Measurements from ENCODE around the gene HMCN2.

GRCh38 chr9:130352586-130353285, 87.2 kb downstream of the HMCN2 start:
- TF ChIP-seq CTCF (IDR thresholded peaks at IDR 0.05) (no peak), POLR2A (IDR thresholded peaks at IDR 0.05) (no peak), EP300 (IDR thresholded peaks at IDR 0.05) (no peak), POLR2AphosphoS5 (IDR thresholded peaks at IDR 0.05) (no peak)

Data from stomach (tissue), 4 donors.